ENCODE measurements around the gene ZYX.

ZYX gene

GRCh38 chr7:143354376-143354775, 26.8 kb upstream of the ZYX start:
- Histone ChIP-seq H3K9me3 (ENCODE audit: control insufficient read depth in 1 of 2, low read length in 2 of 2) (no peaks in the 10 kb centered on the region), H3K4me1 (ENCODE audit: control insufficient read depth in 1 of 2, insufficient read depth in 2 of 2, low read length in 2 of 2) (no peaks in the 10 kb centered on the region), H3K27me3 (ENCODE audit: low read depth, low read length) (peaks cover 1% of the 10 kb centered on the region), H3K36me3 (ENCODE audit: control insufficient read depth in 1 of 2, insufficient read depth in 2 of 2, low read length in 2 of 2) (no peaks in the 10 kb centered on the region), H3K4me3 (ENCODE audit: low read depth in 1 of 2, low read length in 2 of 2) (no peak overlapping the region), H3K27ac (ENCODE audit: low read length) (no peak overlapping the region)

- H3K27me3 ChIP-seq (ENCODE audit: low read depth, low read length): peaks cover 4% of the 10 kb centered on the region
- H3K9me3 ChIP-seq (ENCODE audit: control insufficient read depth in 1 of 2, low read length in 2 of 2): no peaks in the 10 kb centered on the region
- H3K36me3 ChIP-seq (ENCODE audit: control insufficient read depth in 1 of 2, insufficient read depth in 2 of 2, low read length in 2 of 2): no peaks in the 10 kb centered on the region
- no peak overlapping the region for H3K27ac ChIP-seq (ENCODE audit: low read length)
- H3K4me3 ChIP-seq (ENCODE audit: low read depth in 1 of 2, low read length in 2 of 2): no peak overlapping the region
- no peaks in the 10 kb centered on the region for H3K4me1 ChIP-seq (ENCODE audit: control insufficient read depth in 1 of 2, insufficient read depth in 2 of 2, low read length in 2 of 2)
Measured at GRCh38 chr7:143354965-143355364, 26.2 kb upstream of the ZYX start.

DNA sequence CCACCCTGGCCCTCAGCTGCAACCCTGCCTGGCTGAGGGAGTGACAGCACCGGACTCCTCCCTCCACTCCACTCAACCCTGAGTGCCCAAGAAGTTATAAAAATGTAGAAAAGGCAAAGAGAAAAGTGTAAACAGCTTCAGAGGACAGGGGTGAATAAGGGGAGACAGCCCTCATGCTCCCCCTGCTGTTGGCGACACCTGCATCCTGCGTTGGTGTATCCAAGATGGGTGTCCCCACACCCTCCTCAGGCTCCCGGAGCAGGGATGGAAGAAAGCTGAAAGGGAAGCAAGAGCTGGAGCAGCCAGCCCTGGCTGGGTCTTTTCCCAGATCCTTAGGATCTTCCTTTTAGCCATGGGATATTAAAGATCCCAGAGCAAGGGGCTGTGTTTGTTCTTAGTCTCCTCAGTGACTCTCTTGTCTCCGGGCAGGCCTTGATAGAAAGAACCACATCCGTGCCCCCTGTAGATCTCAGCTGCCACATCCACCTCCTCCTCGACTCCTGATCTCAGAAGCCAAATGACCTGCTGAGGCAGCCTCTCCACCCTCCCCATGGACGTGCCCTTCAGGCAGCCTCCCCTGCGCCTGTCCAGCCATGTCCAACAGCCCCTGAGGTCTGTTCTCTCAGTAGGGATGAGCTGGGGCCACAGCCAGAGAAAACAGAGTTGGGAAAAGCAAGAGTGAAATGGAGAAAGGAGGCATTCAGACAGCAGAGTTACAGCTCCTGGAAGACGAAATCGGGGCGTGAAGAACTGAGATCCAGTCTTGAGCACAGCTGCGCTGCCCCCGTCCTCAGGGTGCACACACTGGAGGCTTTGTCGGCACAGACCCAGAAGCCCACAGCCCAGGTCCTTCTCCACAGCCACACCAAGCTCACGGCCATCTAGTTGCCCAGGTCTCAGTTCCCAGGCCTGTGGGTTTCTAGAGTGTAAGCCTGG, 25.4 kb upstream of the ZYX start:
- Histone ChIP-seq H3K4me3 (ENCODE audit: low read depth in 1 of 2, low read length in 2 of 2) (no peak overlapping the region), H3K36me3 (ENCODE audit: control insufficient read depth in 1 of 2, insufficient read depth in 2 of 2, low read length in 2 of 2) (no peaks in the 10 kb centered on the region), H3K9me3 (ENCODE audit: control insufficient read depth in 1 of 2, low read length in 2 of 2) (no peaks in the 10 kb centered on the region), H3K27ac (ENCODE audit: low read length) (no peak overlapping the region), H3K4me1 (ENCODE audit: control insufficient read depth in 1 of 2, insufficient read depth in 2 of 2, low read length in 2 of 2) (no peaks in the 10 kb centered on the region), H3K27me3 (ENCODE audit: low read depth, low read length) (peaks cover 4% of the 10 kb centered on the region)

DNA sequence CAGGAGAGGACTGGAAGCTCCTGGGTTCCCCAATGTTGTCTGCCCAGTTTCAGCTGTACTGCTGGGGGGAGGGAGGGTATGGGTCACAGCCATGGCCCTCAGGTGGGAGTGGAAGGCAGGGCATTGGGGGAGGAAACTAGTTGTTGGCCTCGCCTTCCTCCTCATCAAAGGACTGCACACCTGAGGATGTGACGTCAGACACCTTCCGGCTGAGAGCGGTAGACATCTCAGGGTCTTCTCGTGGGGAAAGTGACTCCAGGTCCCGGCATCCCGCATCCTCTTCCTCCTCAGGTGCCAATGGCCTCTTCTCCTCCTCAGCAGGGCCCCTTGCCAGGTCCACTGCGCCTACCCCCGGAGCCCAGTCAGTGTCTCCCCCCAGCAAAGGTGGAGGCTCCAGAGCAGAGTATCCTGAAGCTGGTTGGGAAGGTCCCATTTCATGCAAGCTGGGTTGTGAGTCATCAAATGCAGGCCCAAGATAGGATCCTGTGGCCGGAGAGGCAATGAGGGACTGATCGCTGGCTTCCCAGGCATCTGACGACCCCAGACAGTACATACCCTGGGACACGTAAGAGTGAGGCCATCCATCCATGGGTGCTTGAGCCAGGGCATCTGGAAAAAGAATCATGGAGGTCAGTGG, 24.6 kb upstream of the ZYX start:
- Histone ChIP-seq H3K27ac (ENCODE audit: low read length) (no peak overlapping the region), H3K36me3 (ENCODE audit: control insufficient read depth in 1 of 2, insufficient read depth in 2 of 2, low read length in 2 of 2) (no peaks in the 10 kb centered on the region)

GRCh38 chr7:143358626-143359025, 22.5 kb upstream of the ZYX start:
- peaks cover 13% of the 10 kb centered on the region for H3K27me3 ChIP-seq (ENCODE audit: low read depth, low read length)
- no peaks in the 10 kb centered on the region for H3K36me3 ChIP-seq (ENCODE audit: control insufficient read depth in 1 of 2, insufficient read depth in 2 of 2, low read length in 2 of 2)
- no peak overlapping the region for H3K4me3 ChIP-seq (ENCODE audit: low read depth in 1 of 2, low read length in 2 of 2)
- H3K9me3 ChIP-seq (ENCODE audit: control insufficient read depth in 1 of 2, low read length in 2 of 2): no peaks in the 10 kb centered on the region
- peaks cover 0 to 12% of the 10 kb centered on the region in 2 donors for H3K4me1 ChIP-seq (ENCODE audit: control insufficient read depth in 1 of 2, insufficient read depth in 2 of 2, low read length in 2 of 2)
- H3K27ac ChIP-seq (ENCODE audit: low read length): no peak overlapping the region

More for the DNA sequence above, 24.6 kb upstream of the ZYX start:
- no peaks in the 10 kb centered on the region for H3K9me3 ChIP-seq (ENCODE audit: control insufficient read depth in 1 of 2, low read length in 2 of 2)
- H3K4me3 ChIP-seq (ENCODE audit: low read depth in 1 of 2, low read length in 2 of 2): no peak overlapping the region
- H3K4me1 ChIP-seq (ENCODE audit: control insufficient read depth in 1 of 2, insufficient read depth in 2 of 2, low read length in 2 of 2): peaks cover 0 to 5% of the 10 kb centered on the region in 2 donors
- peaks cover 4% of the 10 kb centered on the region for H3K27me3 ChIP-seq (ENCODE audit: low read depth, low read length)

DNA sequence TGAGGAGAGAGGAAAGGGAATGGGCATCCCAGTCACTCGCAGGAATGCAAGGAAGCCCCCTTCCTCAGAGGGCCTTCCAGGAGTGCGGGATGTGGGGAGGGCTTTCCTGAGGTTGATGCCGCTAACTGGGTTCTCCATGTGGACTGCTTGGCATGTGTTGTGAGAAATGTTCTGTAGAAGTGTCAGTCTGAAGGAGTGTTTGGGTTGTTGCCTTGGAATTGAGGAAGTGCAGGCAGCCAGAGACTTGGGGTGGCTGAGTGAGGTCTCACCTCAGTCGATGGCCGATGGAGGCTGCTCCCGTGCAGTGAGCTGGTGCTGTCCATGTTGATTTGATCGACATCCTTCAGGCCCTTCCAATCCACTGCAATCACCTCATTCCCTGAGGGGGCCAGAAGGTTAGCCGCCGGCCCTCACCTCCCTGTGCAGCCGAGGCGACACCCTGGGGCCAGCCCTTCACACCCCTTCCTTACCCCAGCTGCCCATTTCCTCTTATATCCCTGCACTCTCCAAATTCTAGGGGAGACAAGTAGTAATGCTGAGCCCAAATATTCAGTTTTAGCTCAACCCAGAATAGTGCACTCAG, 21.3 kb upstream of the ZYX start:
- H3K4me3 ChIP-seq (ENCODE audit: low read depth in 1 of 2, low read length in 2 of 2): no peak overlapping the region
- no peaks in the 10 kb centered on the region for H3K36me3 ChIP-seq (ENCODE audit: control insufficient read depth in 1 of 2, insufficient read depth in 2 of 2, low read length in 2 of 2)
- peaks cover 15% of the 10 kb centered on the region for H3K27me3 ChIP-seq (ENCODE audit: low read depth, low read length)
- H3K4me1 ChIP-seq (ENCODE audit: control insufficient read depth in 1 of 2, insufficient read depth in 2 of 2, low read length in 2 of 2): peaks cover 0 to 12% of the 10 kb centered on the region in 2 donors
- no peak overlapping the region for H3K27ac ChIP-seq (ENCODE audit: low read length)
- H3K9me3 ChIP-seq (ENCODE audit: control insufficient read depth in 1 of 2, low read length in 2 of 2): no peaks in the 10 kb centered on the region

DNA sequence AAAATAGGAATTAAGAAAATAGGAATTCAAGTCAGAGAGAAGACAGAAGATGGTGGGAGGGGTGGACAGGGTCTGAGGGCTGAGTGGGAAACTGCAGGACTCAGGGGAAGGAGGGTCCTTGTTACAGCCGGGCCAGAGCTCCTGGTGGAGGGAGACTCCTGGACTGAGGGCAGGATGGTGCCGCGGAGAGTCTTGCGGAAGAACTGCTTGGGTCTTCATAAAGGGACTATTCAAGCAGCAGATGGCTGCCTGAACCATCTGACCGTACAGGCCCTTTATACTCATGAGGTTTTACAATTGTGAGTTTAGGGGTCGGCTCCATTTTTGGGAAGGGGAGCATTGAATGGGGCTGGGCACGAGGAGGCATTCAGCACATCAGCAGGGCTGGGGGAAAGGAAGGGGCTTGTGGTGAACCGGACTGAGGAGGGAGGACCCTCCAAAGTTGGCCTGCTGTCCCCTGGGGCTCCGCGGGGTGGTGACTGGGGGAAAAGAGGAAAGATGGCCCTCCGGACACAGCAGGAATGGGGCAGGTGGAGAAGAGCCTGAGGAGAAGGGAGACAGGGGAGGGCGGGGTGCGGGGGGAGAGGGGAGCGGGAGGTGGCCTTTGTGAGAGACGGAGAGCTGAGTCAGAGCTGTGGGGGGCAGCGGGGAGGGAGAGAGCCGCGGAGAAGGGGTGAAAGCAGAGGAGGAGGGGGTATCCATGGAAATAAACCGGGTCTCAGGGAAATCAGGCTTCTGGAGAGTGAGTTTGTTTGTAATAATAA, 20.2 kb upstream of the ZYX start:
- Histone ChIP-seq H3K27ac (ENCODE audit: low read length) (no peak overlapping the region), H3K4me1 (ENCODE audit: control insufficient read depth in 1 of 2, insufficient read depth in 2 of 2, low read length in 2 of 2) (peaks cover 0 to 12% of the 10 kb centered on the region in 2 donors), H3K9me3 (ENCODE audit: control insufficient read depth in 1 of 2, low read length in 2 of 2) (no peaks in the 10 kb centered on the region), H3K27me3 (ENCODE audit: low read depth, low read length) (peaks cover 15% of the 10 kb centered on the region), H3K36me3 (ENCODE audit: control insufficient read depth in 1 of 2, insufficient read depth in 2 of 2, low read length in 2 of 2) (no peaks in the 10 kb centered on the region), H3K4me3 (ENCODE audit: low read depth in 1 of 2, low read length in 2 of 2) (peak overlapping the region in 1 of 2 donors; percentile 7)

- Histone ChIP-seq H3K9me3 (ENCODE audit: control insufficient read depth in 1 of 2, low read length in 2 of 2) (no peaks in the 10 kb centered on the region), H3K4me1 (ENCODE audit: control insufficient read depth in 1 of 2, insufficient read depth in 2 of 2, low read length in 2 of 2) (peaks cover 0 to 12% of the 10 kb centered on the region in 2 donors), H3K4me3 (ENCODE audit: low read depth in 1 of 2, low read length in 2 of 2) (peak overlapping the region; percentile 7 to 77), H3K27ac (ENCODE audit: low read length) (no peak overlapping the region), H3K27me3 (ENCODE audit: low read depth, low read length) (peaks cover 15% of the 10 kb centered on the region), H3K36me3 (ENCODE audit: control insufficient read depth in 1 of 2, insufficient read depth in 2 of 2, low read length in 2 of 2) (no peaks in the 10 kb centered on the region)
Measured at GRCh38 chr7:143361552-143362130, 19.5 kb upstream of the ZYX start.

DNA sequence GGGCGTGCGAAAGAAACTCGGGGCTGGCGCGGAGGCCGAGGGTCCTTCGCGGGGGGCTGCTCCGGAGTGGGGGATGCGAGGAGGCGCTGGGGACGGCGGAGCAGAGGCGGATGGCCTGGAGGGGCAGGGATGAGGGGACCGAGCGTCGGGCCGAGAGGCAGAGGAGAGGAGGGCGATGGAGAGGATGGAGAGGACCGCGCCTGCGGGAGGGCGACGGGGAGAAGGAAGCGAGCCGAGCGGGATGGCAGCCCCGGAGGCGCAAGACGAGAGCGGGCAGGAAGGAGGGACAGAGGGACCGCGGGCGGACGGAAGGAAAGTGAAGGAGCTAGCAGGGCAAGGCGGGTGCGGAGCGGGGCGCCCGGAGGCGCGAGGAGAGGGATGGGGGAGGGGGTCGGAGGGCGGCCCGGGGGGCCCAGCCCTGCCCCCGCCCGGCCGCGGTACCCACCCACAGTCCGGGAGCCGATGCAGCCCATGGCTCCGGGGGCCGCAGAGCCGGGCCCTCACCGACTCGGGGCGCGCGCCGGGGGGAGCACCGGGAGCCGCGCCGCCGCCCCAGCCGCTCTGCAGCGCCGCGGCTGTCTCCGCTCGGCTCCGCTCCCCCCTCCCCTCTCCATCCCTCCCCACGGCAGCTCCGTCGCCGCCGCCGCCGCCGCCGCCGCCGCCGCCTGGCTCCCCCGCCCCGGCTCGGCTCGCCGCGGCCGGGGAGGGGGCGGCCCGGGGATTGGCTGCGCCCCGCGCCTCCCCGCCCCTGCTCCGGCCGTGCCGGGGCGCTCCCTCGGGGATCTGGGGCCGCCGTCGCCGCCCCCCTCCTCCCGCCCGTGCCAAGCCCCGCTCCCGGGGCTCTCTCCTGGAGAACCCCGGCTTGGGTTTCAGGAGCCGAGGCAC, 18.8 kb upstream of the ZYX start, which contains the start of gene FAM131B:
Gene FAM131B (minus strand): TSS at position 583 of the 885 bp plus-strand sequence. CDS start 110 bp downstream, at position 473.
- H3K9me3 ChIP-seq (ENCODE audit: control insufficient read depth in 1 of 2, low read length in 2 of 2): no peaks in the 10 kb centered on the region
- H3K4me1 ChIP-seq (ENCODE audit: control insufficient read depth in 1 of 2, insufficient read depth in 2 of 2, low read length in 2 of 2): peaks cover 0 to 12% of the 10 kb centered on the region in 2 donors
- peak within 1 kb of the TSS; percentile 44 to 77 for H3K4me3 ChIP-seq (ENCODE audit: low read depth in 1 of 2, low read length in 2 of 2)
- peaks cover 15% of the 10 kb centered on the region for H3K27me3 ChIP-seq (ENCODE audit: low read depth, low read length)
- no peaks in the 10 kb centered on the region for H3K36me3 ChIP-seq (ENCODE audit: control insufficient read depth in 1 of 2, insufficient read depth in 2 of 2, low read length in 2 of 2)
- no peak within 1 kb of the TSS for H3K27ac ChIP-seq (ENCODE audit: low read length)

Data from muscle layer of duodenum (tissue), 2 donors.